Liver (tissue), 2 donors: ENCODE data around the gene CD80.

ENCODE experiments used
- CTCF ChIP-seq: fragments of 150-350 bp; IDR thresholded peaks from 2 replicates; pipeline ENCODE4 v1.5.1; 2017; ENCODE audit warnings: improper control_type of control experiment, low read depth, low read length; ENCODE audit not compliant: missing input control
- FOXA1 ChIP-seq: IDR thresholded peaks from 2 replicates; pipeline ENCODE4 v1.6.1; 2016; ENCODE audit warnings: antibody characterized with exemption
- MAX ChIP-seq: IDR thresholded peaks from 2 replicates; pipeline ENCODE4 v1.6.1; 2016; ENCODE audit warnings: antibody characterized with exemption
- REST ChIP-seq: IDR thresholded peaks from 2 replicates; pipeline ENCODE4 v1.6.1; 2016; ENCODE audit warnings: antibody characterized with exemption, mild to moderate bottlenecking
- ZBTB33 ChIP-seq: IDR thresholded peaks from 2 replicates; pipeline ENCODE4 v1.6.1; 2016; ENCODE audit warnings: antibody characterized with exemption
- donor health status: healthy.

GRCh38 chr3:119555929-119556328 lies 3.5 kb downstream of the CD80 start:
- TF ChIP-seq ZBTB33, result no peak
- TF ChIP-seq CTCF, result no peak
- TF ChIP-seq FOXA1, result no peak
- no peak for TF ChIP-seq REST
- no peak for TF ChIP-seq MAX
